Neural cell (in vitro differentiated cells): Measurements from ENCODE around the gene LHX5. TPM values are rescaled to one million over a fixed set of nuclear protein-coding genes. Genes with fewer than 3 reads are reported as not detected.

ENCODE experiments used
- H2AFZ ChIP-seq: fragments of 200-600, 300-800 bp; sonication (generic), shearing (Covaris generic); 2 replicates; pipeline ENCODE4 v1.6.0; 2014; ENCODE audit warnings: low read depth, mild to moderate bottlenecking, antibody characterized with exemption, low read length, moderate library complexity
- H3F3A ChIP-seq: fragments of 200-600 bp; shearing (Covaris generic); 2 replicates; pipeline ENCODE4 v1.6.1; 2016; ENCODE audit warnings: mild to moderate bottlenecking, moderate library complexity, mixed read lengths, antibody characterized with exemption, low read length; ENCODE audit not compliant: insufficient read depth, poor library complexity, severe bottlenecking
- H3K27ac ChIP-seq: fragments of 200-600, 300-800 bp; sonication (generic), shearing (Covaris generic); 2 replicates; pipeline ENCODE4 v1.5.1; 2014; ENCODE audit warnings: mild to moderate bottlenecking, low read length, moderate library complexity
- H3K27me3 ChIP-seq: fragments of 300-800, 200-600 bp; sonication (generic), shearing (Covaris generic); 2 replicates; pipeline ENCODE4 v1.6.0; 2014; ENCODE audit warnings: mild to moderate bottlenecking, low read depth, low read length, moderate library complexity; ENCODE audit not compliant: insufficient read depth
- H3K36me3 ChIP-seq: fragments of 300-800, 200-600 bp; sonication (generic), shearing (Covaris generic); 2 replicates; pipeline ENCODE4 v1.5.1; 2014; ENCODE audit warnings: mild to moderate bottlenecking, antibody characterized with exemption, low read length, moderate library complexity; ENCODE audit not compliant: insufficient read depth
- H3K4me2 ChIP-seq: fragments of 300-800, 200-600 bp; sonication (generic), shearing (Covaris generic); 2 replicates; pipeline ENCODE4 v1.6.0; 2014; ENCODE audit warnings: mild to moderate bottlenecking, low read length
- H3K4me3 ChIP-seq: fragments of 300-800, 200-600 bp; sonication (generic), shearing (Covaris generic); 2 replicates; pipeline ENCODE4 v1.5.1; 2014; ENCODE audit warnings: mild to moderate bottlenecking, low read length, moderate library complexity
- H3K79me2 ChIP-seq: fragments of 200-600 bp; shearing (Covaris generic); replicated peaks from 2 replicates; pipeline ENCODE4 v1.6.0; 2014; ENCODE audit warnings: mild to moderate bottlenecking, low read length, moderate library complexity; ENCODE audit not compliant: insufficient read depth
- H3K9ac ChIP-seq: fragments of 300-800, 200-600 bp; sonication (generic), shearing (Covaris generic); 2 replicates; pipeline ENCODE4 v1.6.1; 2016; ENCODE audit warnings: mild to moderate bottlenecking, low read length, mixed read lengths
- H3K9me2 ChIP-seq: fragments of 200-600 bp; shearing (Covaris generic); 2 replicates; pipeline ENCODE4 v1.6.1; 2016; ENCODE audit warnings: mild to moderate bottlenecking, low read length, mixed read lengths; ENCODE audit not compliant: insufficient read depth
- H3K9me3 ChIP-seq: fragments of 200-600, 300-800 bp; sonication (generic), shearing (Covaris generic); 2 replicates; pipeline ENCODE4 v1.6.1; 2016; ENCODE audit warnings: mild to moderate bottlenecking, mixed run types, low read length, moderate library complexity, mixed read lengths
- H4K20me1 ChIP-seq: fragments of 200-600 bp; shearing (Covaris generic); 2 replicates; pipeline ENCODE4 v1.6.1; 2016; ENCODE audit warnings: mild to moderate bottlenecking, mixed run types; ENCODE audit not compliant: insufficient read depth
- EP300 ChIP-seq: fragments of 450-650 bp; conservative IDR thresholded peaks from 2 replicates; pipeline ENCODE4 v1.6.1; 2014; ENCODE audit warnings: antibody characterized with exemption, mild to moderate bottlenecking, moderate library complexity; ENCODE audit not compliant: poor library complexity, severe bottlenecking
- EZH2 ChIP-seq: fragments of 200-600, 300-800 bp; shearing (Covaris generic), sonication (generic); IDR thresholded peaks from 2 replicates; pipeline ENCODE4 v1.6.1; 2014; ENCODE audit warnings: antibody characterized with exemption, low read length, borderline replicate concordance, mild to moderate bottlenecking; ENCODE audit not compliant: insufficient read depth, poor library complexity, severe bottlenecking
- MXI1 ChIP-seq: fragments of 450-650 bp; conservative IDR thresholded peaks from 2 replicates; pipeline ENCODE4 v1.6.1; 2014; ENCODE audit warnings: antibody characterized with exemption, mild to moderate bottlenecking; ENCODE audit not compliant: poor library complexity, severe bottlenecking
- POLR2AphosphoS5 ChIP-seq: IDR thresholded peaks from 2 replicates; pipeline ENCODE4 v1.6.1; 2012
- RAD21 ChIP-seq: fragments of 450-650 bp; conservative IDR thresholded peaks from 2 replicates; pipeline ENCODE4 v1.6.1; 2014; ENCODE audit warnings: antibody characterized with exemption, mild to moderate bottlenecking, moderate library complexity
- SMC3 ChIP-seq: fragments of 450-650 bp; conservative IDR thresholded peaks from 2 replicates; pipeline ENCODE4 v1.6.1; 2014; ENCODE audit warnings: antibody characterized with exemption, mild to moderate bottlenecking, moderate library complexity; ENCODE audit not compliant: poor library complexity
- TAF1 ChIP-seq: IDR thresholded peaks from 2 replicates; pipeline ENCODE4 v1.6.1; 2012; ENCODE audit warnings: low read depth
- polyA plus RNA-seq: library from polyadenylated mRNA; depleted of rRNA; stranded (reverse); fragments of >200 nt; gene quantifications from 2 replicates; pipeline ENCODE4 v1.2.3, GENCODE V29; 2014
- TF ChIP-seq, protein P1 (sequence below): fragments of 450-650 bp; IDR thresholded peaks from 2 replicates; pipeline ENCODE4 v1.5.1; 2014; ENCODE audit warnings: antibody characterized with exemption, mild to moderate bottlenecking, moderate library complexity; ENCODE audit not compliant: poor library complexity, severe bottlenecking
- TF ChIP-seq, protein P2 (sequence below): IDR thresholded peaks from 2 replicates; pipeline ENCODE4 v1.6.1; 2012; ENCODE audit warnings: borderline replicate concordance

Gene LHX5
- polyA plus RNA-seq, 1 donor from 2014 or later: 3.8 TPM

DNA sequence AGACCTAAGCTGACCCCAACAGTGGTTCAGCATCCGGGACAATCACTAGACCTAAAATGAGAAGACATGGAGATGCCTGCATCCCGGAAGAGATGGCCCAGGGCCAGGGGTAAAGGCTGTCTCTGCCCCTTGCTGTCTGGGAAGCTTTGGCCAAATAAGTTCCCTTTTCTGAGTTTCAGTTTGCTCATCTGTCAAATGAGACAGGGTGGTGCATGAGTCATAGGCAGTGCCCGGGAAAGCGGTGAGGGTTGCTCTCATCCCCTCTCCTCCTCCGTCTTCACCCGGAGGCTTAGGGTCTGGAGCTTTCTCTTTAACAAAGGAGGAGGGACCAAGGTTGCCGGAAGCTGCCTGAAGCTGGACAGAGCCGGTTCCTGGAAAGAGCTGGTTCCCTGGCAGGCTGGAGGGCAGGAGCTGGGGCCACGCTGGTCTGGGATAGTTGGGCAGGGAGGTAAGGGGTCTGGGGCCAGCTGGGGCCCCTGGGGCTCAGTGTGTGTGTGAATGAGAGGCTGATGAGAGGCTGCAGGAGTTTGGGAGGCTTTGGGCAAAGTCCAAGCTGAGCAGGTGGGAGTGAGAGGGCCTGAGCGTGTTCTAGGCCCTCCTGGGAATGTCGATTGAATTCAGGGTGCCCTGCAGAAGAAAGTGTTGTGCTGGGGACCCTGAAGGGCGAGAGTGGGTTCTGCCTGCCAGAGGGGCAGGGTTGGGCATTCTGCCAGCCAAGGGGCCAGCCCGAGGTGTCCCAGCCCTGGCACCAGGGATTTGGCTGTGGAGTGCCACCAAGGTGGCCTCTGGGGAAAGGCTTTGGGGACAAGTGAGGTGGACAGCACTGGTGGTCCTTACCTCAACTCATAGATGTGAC, 49.4 kb downstream of the LHX5 start, which contains the start of gene SDSL:
Gene SDSL (plus strand): TSS at position 351 of the 856 bp plus-strand sequence. CDS start 5,603 bp downstream, outside the sequence.
- Histone ChIP-seq H3F3A (no peaks in the 10 kb centered on the region), H3K79me2 (no peaks in the 10 kb centered on the region), H4K20me1 (no peaks in the 10 kb centered on the region), H3K4me2 (no peak within 1 kb of the TSS), H3K9me2 (no peaks in the 10 kb centered on the region), H2AFZ (no peak within 1 kb of the TSS), H3K36me3 (no peaks in the 10 kb centered on the region), H3K4me3 (no peak within 1 kb of the TSS), H3K9me3 (no peaks in the 10 kb centered on the region), H3K9ac (no peak within 1 kb of the TSS), H3K27ac (no peak within 1 kb of the TSS), H3K27me3 (no peaks in the 10 kb centered on the region)
- TF ChIP-seq RAD21 (no peak), TAF1 (no peak), EZH2 (no peak), EP300 (no peak), POLR2AphosphoS5 (no peak), MXI1 (no peak), SMC3 (no peak)
- TF ChIP-seq, protein P1, sequence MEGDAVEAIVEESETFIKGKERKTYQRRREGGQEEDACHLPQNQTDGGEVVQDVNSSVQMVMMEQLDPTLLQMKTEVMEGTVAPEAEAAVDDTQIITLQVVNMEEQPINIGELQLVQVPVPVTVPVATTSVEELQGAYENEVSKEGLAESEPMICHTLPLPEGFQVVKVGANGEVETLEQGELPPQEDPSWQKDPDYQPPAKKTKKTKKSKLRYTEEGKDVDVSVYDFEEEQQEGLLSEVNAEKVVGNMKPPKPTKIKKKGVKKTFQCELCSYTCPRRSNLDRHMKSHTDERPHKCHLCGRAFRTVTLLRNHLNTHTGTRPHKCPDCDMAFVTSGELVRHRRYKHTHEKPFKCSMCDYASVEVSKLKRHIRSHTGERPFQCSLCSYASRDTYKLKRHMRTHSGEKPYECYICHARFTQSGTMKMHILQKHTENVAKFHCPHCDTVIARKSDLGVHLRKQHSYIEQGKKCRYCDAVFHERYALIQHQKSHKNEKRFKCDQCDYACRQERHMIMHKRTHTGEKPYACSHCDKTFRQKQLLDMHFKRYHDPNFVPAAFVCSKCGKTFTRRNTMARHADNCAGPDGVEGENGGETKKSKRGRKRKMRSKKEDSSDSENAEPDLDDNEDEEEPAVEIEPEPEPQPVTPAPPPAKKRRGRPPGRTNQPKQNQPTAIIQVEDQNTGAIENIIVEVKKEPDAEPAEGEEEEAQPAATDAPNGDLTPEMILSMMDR: no peak
- TF ChIP-seq, protein P2, sequence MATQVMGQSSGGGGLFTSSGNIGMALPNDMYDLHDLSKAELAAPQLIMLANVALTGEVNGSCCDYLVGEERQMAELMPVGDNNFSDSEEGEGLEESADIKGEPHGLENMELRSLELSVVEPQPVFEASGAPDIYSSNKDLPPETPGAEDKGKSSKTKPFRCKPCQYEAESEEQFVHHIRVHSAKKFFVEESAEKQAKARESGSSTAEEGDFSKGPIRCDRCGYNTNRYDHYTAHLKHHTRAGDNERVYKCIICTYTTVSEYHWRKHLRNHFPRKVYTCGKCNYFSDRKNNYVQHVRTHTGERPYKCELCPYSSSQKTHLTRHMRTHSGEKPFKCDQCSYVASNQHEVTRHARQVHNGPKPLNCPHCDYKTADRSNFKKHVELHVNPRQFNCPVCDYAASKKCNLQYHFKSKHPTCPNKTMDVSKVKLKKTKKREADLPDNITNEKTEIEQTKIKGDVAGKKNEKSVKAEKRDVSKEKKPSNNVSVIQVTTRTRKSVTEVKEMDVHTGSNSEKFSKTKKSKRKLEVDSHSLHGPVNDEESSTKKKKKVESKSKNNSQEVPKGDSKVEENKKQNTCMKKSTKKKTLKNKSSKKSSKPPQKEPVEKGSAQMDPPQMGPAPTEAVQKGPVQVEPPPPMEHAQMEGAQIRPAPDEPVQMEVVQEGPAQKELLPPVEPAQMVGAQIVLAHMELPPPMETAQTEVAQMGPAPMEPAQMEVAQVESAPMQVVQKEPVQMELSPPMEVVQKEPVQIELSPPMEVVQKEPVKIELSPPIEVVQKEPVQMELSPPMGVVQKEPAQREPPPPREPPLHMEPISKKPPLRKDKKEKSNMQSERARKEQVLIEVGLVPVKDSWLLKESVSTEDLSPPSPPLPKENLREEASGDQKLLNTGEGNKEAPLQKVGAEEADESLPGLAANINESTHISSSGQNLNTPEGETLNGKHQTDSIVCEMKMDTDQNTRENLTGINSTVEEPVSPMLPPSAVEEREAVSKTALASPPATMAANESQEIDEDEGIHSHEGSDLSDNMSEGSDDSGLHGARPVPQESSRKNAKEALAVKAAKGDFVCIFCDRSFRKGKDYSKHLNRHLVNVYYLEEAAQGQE: no peak

DNA sequence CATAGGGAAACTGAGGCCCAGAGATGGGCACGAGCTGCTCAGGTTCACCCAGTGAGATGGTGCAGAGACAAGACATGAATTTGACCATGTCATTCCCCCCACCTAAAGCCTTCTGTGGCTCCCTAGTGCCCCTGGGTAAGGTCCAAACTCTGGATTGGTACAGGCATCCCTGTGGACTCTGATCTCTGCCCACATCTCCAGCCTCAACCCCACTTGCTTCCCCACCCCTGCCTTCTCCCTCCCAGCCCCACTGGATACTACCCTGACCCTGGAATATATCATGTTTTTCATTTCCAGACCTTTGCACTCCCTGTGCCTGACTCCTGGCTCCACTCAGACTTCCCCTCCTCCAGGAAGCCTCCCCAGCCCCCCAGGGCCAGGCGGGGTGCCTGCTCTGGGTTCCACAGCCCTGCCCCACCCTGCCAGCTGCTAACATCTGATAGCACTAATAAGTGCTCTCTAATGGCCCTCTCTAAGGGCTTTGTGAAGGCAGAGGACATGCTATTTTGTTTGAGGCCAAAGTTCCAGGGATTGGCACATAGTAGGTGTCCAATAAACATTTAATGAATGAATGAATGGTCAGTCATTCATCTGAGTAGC, 50.6 kb downstream of the LHX5 start:
- Histone ChIP-seq H3K36me3 (no peaks in the 10 kb centered on the region), H3F3A (no peaks in the 10 kb centered on the region), H3K27ac (no peak overlapping the region), H3K4me2 (no peak overlapping the region), H3K4me3 (no peak overlapping the region), H4K20me1 (no peaks in the 10 kb centered on the region), H3K27me3 (no peaks in the 10 kb centered on the region), H3K79me2 (no peaks in the 10 kb centered on the region), H3K9me3 (no peaks in the 10 kb centered on the region), H3K9me2 (no peaks in the 10 kb centered on the region), H3K9ac (no peak overlapping the region), H2AFZ (no peak overlapping the region)
- TF ChIP-seq, protein P1: no peak
- TF ChIP-seq EZH2 (no peak), SMC3 (no peak), MXI1 (no peak), EP300 (no peak), TAF1 (no peak)
- TF ChIP-seq, protein P2: no peak
